HG03280 (cell line): ENCODE data around the gene DMRTC1B.
"Not testable (repeated sequence)": the region's sequence is repeated elsewhere in the genome, so short reads cannot be mapped to it uniquely, and the experiment has no call there.

Experiments used
- ATAC-seq: cut with Tn5 transposase; IDR thresholded peaks from one replicate; pipeline ENCODE4 v1.9.1; 2021; ENCODE audit warnings: mild to moderate bottlenecking, moderate library complexity; ENCODE audit not compliant: unreplicated experiment

DMRTC1B gene

DNA sequence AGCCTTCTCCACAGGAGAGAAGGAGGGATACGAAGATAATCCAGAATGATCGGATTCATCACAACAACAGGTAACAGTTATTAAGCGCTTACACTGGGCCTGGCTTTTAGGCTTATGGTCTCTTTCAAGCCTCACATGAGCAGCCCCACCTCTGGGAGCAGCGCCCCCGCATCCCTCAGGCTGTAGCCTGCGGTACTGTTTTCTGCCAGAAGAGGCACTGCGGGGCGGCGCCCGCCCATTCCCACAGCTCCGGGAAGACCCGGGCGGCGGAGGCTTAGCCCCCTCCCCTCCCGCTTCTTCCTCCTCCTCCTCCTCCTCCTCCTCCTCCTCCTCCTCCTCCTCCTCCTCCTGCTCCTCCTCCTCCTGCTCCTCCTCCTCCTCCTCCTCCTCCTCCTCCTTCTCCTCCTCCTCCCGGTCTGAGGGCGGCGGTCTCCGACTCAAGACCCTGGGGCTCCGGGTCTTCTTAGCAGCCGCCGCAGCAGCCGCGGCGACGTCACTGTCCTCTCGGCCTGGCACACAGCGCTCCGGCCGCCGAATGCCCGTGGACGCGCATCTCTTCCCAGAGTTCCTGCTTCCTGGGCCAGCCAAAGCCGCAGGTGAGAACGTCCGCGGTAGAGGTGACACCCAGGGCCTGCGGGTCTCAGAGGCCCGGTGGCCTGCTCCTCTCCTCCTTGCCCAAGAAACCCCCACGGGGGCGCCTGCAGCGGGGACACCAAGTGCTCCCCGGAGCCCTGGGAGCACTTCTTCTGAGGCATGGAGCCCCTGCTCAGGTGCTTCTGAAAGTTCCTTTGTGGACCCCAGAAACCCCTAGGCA, at the start of gene DMRTC1B:
Gene DMRTC1B, plus strand, starts transcription at position 238 of the 814 bp plus-strand sequence. CDS start 68,246 bp downstream, outside the sequence.
- ATAC-seq, result peak; percentile 75

DNA sequence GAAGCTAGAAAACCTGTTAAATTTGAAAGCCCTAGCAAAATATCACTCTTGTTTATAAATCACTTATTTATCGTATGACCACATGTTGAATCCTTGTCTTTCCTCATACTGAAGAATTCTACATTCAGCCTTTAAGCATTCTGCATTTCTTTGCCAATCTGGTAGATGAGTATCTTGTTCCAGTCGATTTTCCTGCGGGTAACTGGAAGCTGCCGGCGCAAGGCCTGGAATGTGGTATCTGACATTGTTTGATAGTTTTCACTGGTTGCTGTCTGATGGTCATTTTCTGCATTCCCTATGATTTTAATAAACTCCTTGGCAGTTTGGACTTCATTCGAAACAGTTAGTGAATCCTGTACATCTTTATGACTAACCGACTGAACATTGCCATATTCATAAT, 48.8 kb upstream of the DMRTC1B start:
- no peak for ATAC-seq

DNA sequence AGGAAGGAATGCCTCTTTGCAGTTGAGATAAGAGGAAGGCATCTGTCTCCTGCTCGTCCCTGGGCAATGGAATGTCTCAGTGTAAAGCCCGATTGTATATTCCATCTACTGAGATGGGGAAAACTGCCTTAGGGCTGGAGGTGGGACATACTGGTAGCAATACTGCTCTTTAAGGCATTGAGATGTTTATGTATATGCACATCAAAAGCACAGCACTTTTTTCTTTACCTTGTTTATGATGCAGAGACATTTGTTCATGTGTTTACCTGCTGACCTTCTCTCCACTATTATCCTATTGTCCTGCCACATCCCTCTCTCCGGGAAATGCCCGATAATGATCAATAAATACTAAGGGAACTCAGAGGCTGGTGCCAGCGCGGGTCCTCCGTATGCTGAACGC, 43.1 kb upstream of the DMRTC1B start:
- not testable (repeated sequence) for ATAC-seq

GRCh38 chrX:72735561-72735960, 41.1 kb upstream of the DMRTC1B start:
- no peak for ATAC-seq

GRCh38 chrX:72745546-72745945, 31.1 kb upstream of the DMRTC1B start:
- not testable (repeated sequence) for ATAC-seq

DNA sequence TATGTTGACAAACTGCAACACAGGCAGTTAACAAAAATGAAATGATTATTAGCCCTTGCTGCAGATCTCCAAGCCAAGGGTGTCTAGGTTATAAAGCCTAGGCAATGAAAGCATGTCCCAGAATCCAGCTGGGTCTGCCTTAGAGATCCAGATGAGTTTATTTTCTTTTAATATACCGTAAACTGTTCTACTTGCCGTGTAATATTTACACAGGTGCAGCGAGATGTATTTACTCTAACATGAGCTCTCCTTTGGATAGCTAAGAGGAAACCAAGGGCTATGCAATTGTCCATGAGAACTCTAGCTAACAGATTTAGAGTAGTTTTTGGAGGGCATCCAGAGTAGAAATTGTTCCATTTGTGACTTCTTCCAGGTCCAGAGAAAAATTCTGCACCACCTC, 28.1 kb upstream of the DMRTC1B start:
- not testable (repeated sequence) for ATAC-seq

- not testable (repeated sequence) for ATAC-seq
Observed at GRCh38 chrX:72760454-72760853, 16.2 kb upstream of the DMRTC1B start.

DNA sequence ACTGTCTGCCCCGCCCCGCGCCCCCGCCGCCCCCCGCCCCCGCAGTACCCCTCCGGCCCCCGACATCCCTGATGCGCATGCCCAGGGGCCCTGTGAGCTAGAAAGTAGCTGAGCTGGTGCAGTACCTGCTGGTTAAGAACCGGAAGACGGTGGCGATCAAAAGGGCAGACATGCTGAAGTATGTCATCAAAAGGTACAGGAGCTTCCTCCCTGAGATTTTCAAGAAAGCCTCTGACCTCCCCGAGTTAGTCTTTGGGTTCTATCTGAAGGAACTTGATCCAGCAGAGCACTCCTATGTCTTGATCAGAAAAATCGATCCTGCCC, 739 bp downstream of the DMRTC1B start:
- peak; percentile 56 for ATAC-seq

DNA sequence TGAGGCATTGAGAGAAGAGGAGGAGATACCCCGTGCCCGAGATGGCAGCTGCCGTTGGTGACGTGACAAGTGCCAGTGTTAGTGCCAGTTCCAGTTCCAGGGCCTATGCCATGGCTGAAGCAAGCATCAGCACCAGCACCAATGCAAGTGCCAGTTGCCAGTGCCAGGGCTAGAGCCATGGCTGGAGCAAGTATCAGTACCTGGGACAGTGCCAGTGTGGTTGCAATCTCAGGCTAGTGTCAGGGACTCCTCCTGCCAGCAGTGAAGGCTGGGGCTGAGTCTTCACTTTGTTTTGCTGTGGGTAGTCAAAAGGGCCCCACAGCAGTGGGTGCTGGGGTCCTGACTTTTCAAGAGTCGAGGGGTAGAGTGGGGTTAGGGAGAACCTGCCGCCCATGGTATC, 1.5 kb downstream of the DMRTC1B start:
- ATAC-seq, result not testable (repeated sequence)

DNA sequence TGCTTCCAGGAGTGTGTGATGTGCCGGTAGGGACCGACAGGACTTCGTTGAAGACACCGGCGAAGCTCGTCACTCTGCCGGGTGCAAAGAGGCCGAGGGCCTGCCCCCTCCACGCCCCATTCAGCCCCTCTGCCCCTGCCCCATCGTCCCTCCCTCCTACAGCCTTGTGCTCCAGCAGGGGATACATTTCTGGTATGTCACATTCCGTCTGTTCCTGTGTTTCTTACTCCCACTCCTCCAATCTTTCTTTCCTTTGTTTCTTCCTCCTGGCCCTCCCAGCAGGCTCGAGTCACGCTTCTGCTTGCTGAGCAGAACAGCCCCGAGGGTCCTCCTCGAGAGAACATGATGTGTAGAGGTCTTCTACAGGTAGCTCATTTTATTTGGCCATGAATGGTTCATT, 5.9 kb downstream of the DMRTC1B start, which contains the start of gene FAM236B:
Gene FAM236B, minus strand, starts transcription at position 101 of the 400 bp plus-strand sequence. Its CDS starts 100 bp downstream, at position 1.
- not testable (repeated sequence) for ATAC-seq

DNA sequence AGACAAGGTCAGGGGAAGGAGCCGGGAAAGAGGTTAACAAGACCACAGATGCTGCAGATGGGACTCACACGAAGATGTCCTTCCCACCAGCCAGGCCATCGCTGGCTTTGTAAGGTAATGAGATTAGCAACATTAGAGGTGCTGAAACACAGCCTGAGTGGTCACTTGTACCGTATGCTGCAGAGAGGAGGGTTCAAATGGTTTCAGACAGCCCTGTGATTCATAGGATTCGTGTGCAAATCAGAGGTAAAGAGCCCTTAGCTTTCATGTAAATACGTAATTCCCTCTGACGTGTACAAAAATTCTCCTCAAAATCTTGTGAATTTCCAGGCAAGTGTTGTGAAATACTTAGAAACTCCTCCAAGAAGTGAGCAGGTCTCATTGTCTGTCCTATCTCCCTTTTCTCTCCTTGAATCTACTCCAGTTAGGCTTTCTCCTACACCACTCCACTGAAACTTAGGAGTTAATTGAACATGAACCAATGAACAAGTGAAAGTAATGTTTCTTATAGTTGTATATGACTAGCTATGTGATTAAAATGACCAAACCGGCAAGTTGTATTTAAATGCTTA, 6.8 kb downstream of the DMRTC1B start:
- ATAC-seq, result not testable (repeated sequence)

- not testable (repeated sequence) for ATAC-seq
Observed at GRCh38 chrX:72783964-72784363, 7.3 kb downstream of the DMRTC1B start.

GRCh38 chrX:72788142-72788541, 11.5 kb downstream of the DMRTC1B start:
- not testable (repeated sequence) for ATAC-seq

- ATAC-seq, result not testable (repeated sequence)
Observed at GRCh38 chrX:72790390-72790789, 13.7 kb downstream of the DMRTC1B start.

DNA sequence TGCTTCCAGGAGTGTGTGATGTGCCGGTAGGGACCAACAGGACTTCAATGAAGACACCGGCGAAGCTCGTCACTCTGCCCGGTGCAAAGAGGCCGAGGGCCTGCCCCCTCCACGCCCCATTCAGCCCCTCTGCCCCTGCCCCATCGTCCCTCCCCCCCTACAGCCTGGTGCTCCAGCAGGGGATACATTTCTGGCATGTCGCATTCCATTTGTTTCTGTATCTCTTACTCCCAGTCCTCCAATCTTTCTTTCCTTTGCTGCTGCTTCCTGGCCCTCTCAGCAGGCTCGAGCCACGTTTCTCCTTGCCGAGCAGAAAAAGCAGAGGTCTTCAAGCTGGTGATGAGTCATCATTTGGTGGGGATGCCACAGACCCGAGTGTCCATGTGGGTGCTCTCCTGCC, 31.4 kb downstream of the DMRTC1B start, which contains the start of gene FAM236D:
Gene FAM236D, minus strand, starts transcription at position 101 of the 400 bp plus-strand sequence. Its CDS starts 100 bp downstream, at position 1.
- ATAC-seq, result not testable (repeated sequence)

- not testable (repeated sequence) for ATAC-seq
Observed at GRCh38 chrX:72830701-72831100, 54.0 kb downstream of the DMRTC1B start.

GRCh38 chrX:72837532-72837931, 60.8 kb downstream of the DMRTC1B start:
- ATAC-seq, result not testable (repeated sequence)

DNA sequence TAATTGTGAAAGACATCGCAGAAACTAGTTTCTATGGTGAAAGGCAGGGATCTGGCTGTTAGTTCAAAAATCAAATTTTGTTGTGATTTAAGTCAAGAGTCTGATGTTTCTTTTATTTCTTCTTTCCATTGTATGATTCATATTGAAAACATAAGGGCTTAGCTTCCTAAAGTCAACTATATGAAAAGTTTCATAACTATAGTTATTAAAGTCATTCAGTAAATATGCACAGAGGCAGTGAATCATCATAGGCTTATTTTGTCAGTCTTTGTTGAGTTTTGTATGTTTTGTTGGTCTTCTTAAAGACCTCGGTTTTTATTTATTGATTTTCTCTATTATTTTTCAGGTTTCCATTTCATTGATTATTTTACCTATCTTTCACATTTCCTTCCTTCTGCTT, 106.2 kb downstream of the DMRTC1B start:
- ATAC-seq, result not testable (repeated sequence)

GRCh38 chrX:72889740-72890139, 113.0 kb downstream of the DMRTC1B start:
- ATAC-seq, result not testable (repeated sequence)
